Activated naive CD4-positive, alpha-beta T cell treated with anti-CD3 and anti-CD28 coated beads, Interleukin-2, amount 10 ng/mL, durations not matched to agents 5 hours and 36 hours (primary cell): ENCODE data around the gene SHQ1. TPM values are rescaled to one million over a fixed set of nuclear protein-coding genes. Genes with fewer than 3 reads are reported as not detected.

Source experiments
- total RNA-seq, 2 experiments: library from RNA; stranded (reverse); gene quantifications; one replicate each; pipeline ENCODE4 v1.2.3, GENCODE V29; 2021

The SHQ1 gene
- 10 to 100 TPM; 21.7 to 27.6 TPM for total RNA-seq

GRCh38 chr3:72847751-72848702 lies at the start of gene SHQ1:
SHQ1 (minus strand) TSS chr3:72848445; CDS start chr3:72848340, 105 bp downstream.

GRCh38 chr3:72887705-72888545 lies 39.7 kb upstream of the SHQ1 start, which contains the start of gene GXYLT2:
GXYLT2 (plus strand) TSS chr3:72888046; CDS start chr3:72888234, 188 bp downstream.

Other genes starting within 250 kb of the SHQ1 start
- gene GXYLT2, start 39.6 kb upstream of the SHQ1 start, total RNA-seq = not detected
- 10 to 100 TPM; 77.4 to 81.8 TPM for gene PPP4R2, start 148.4 kb upstream of the SHQ1 start, total RNA-seq
- 1 to 10 TPM; 6.8 to 7.4 TPM for gene EBLN2, start 213.2 kb upstream of the SHQ1 start, total RNA-seq